Central memory CD8-positive, alpha-beta T cell (primary cell): ENCODE measurements around the gene NOTO.

Source experiments
- ATAC-seq: fragments of 150-1000 bp; cut with Tn5 transposase; replicated peaks from 2 replicates; pipeline ENCODE4 v1.10.0; 2022; ENCODE audit warnings: mild to moderate bottlenecking, moderate FRiP score, moderate number of reproducible peaks; ENCODE audit not compliant: poor library complexity, severe bottlenecking; ENCODE audit errors: extremely low read depth
- DNase-seq, 2 donors: peaks; one replicate each; pipeline ENCODE4 v3.0.0; 2021; ENCODE audit warnings: low spot score in 2 of 2
- H3K27ac Mint-ChIP-seq: one replicate; pipeline ENCODE4 v1.8.0; 2022; ENCODE audit warnings: low read depth, mild to moderate bottlenecking, moderate library complexity, mixed read lengths
- H3K27me3 Mint-ChIP-seq: one replicate; pipeline ENCODE4 v1.8.0; 2022; ENCODE audit warnings: mixed read lengths
- H3K36me3 Mint-ChIP-seq: one replicate; pipeline ENCODE4 v1.8.0; 2022; ENCODE audit warnings: mild to moderate bottlenecking, moderate library complexity, mixed read lengths; ENCODE audit not compliant: insufficient read depth
- H3K4me1 Mint-ChIP-seq: one replicate; pipeline ENCODE4 v1.8.0; 2022; ENCODE audit warnings: mixed read lengths
- H3K4me3 Mint-ChIP-seq: one replicate; pipeline ENCODE4 v1.8.0; 2022; ENCODE audit warnings: mild to moderate bottlenecking, moderate library complexity, mixed read lengths
- H3K9me3 Mint-ChIP-seq: one replicate; pipeline ENCODE4 v1.8.0; 2022; ENCODE audit warnings: mixed read lengths

Gene NOTO

DNA sequence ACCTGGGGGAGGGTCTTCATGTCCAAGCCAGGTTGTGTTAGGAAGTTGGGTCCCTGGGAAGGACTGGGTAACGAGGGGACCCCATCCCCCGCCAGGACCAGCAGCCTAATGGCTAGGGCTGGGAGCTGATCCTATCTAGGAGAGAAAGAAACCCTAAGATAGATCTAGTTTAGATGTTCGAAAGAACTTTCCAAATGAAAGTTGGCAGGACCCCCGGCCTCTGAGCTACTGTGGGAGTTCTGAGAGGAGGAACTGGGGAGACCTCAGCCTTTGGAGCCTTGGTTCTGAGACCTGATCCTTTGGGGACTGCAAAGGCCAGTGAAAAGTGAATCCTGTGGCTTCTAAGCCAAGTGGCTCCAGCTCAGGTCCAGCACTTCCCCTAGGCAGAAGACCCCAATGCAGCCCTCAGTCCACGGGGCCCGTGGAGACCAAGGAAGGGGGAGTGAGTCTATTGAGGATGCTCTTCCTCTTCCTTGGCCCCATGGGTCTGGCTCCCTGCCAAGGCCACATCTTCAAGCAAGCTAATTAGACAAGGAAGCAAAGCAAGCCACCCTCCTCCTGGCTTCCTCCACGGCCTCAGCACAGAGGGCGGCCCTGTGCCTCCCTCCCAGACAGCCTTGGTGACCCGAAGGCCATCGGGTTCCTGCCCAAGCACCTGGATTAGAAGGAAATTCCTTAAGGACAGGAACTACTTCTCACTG lies 55.2 kb downstream of the NOTO start:
- Mint-ChIP-seq H3K27me3 (no peaks in the 10 kb centered on the region), H3K9me3 (no peaks in the 10 kb centered on the region), H3K4me1 (no peaks in the 10 kb centered on the region), H3K36me3 (peaks cover 9% of the 10 kb centered on the region), H3K4me3 (no peak overlapping the region), H3K27ac (peak overlapping the region; percentile 65)
- ATAC-seq (no peak), DNase-seq (no peak)

DNA sequence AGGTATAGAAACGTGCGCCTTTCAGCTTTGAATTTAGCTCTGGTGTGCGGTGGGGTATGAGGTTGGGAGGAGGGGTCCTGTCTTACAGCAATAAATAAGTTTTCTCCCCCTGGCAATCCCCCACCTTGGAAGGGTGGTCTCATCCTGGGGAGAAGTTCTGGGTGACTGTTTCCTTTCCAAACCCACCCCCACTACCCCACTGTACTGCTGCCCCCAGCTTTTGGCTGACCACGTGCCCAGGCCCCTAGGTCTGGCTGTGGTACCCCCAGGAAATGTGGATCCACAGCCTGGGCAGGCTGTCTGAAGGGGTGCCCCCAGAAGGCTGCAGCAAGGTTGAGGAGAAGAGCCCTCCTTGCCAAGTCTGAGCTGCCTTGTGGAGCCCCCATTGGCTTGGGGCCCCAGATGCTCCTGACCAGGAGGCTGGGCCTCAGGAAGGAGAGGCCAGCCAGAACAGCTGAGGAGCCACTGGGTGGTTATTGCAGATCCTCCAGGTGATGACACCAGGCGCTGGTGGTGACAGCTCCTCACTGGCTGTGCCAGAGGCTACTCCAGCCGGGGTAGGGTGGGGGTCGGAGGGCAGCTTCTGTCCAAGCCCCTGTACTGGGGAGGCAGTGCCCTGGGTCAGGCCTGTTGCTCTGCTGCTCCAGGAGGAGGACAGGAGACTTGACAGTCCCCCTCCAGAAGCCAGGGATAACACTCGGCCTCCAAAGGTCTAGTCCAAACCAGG lies 56.0 kb downstream of the NOTO start:
- H3K27me3 Mint-ChIP-seq = no peaks in the 10 kb centered on the region
- H3K4me1 Mint-ChIP-seq = no peaks in the 10 kb centered on the region
- no peak for ATAC-seq
- peaks cover 4% of the 10 kb centered on the region for H3K36me3 Mint-ChIP-seq
- no peaks in the 10 kb centered on the region for H3K9me3 Mint-ChIP-seq
- no peak overlapping the region for H3K4me3 Mint-ChIP-seq
- no peak for DNase-seq
- H3K27ac Mint-ChIP-seq = peak overlapping the region; percentile 65

DNA sequence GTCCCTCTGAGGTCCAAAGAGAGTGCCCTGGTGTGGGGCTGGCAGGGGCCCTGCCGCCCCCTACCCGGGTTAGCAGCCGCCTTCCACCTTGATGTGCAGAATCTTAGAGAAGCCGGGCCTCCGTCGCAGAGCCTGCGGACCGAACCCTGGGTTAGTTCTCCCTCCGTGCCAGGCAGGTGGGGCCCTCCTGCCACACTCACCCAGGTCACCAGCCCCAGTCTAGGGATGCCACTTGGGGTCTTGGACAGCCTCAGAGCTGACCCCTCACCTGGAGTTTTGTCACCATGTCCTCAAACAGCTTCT lies 56.5 kb downstream of the NOTO start:
- Mint-ChIP-seq H3K27me3 (no peaks in the 10 kb centered on the region), H3K4me3 (no peak overlapping the region), H3K9me3 (no peaks in the 10 kb centered on the region), H3K36me3 (peaks cover 5% of the 10 kb centered on the region), H3K27ac (no peak overlapping the region), H3K4me1 (no peaks in the 10 kb centered on the region)
- ATAC-seq (no peak), DNase-seq (no peak)

DNA sequence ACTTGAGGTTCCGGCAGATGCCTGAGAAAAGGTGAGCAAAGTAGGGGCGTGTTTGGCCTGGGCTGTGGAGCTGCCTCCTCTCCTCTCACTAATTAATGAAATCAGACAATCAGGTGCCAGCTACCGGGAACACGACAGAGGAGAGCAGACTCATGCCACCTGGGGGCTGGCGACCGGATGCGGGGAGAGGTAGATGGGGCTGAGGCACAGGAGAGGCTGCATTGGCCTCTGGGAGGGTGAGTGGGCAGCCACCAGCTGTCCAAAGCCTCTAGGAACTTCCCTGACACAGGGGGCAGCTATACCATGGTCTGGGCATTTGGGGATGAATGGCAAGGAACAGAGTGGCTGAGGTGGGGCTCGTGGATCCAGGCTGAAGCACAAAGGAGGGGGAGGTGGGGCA lies 56.9 kb downstream of the NOTO start:
- Mint-ChIP-seq H3K27me3 (no peaks in the 10 kb centered on the region), H3K4me1 (no peaks in the 10 kb centered on the region), H3K27ac (no peak overlapping the region)

DNA sequence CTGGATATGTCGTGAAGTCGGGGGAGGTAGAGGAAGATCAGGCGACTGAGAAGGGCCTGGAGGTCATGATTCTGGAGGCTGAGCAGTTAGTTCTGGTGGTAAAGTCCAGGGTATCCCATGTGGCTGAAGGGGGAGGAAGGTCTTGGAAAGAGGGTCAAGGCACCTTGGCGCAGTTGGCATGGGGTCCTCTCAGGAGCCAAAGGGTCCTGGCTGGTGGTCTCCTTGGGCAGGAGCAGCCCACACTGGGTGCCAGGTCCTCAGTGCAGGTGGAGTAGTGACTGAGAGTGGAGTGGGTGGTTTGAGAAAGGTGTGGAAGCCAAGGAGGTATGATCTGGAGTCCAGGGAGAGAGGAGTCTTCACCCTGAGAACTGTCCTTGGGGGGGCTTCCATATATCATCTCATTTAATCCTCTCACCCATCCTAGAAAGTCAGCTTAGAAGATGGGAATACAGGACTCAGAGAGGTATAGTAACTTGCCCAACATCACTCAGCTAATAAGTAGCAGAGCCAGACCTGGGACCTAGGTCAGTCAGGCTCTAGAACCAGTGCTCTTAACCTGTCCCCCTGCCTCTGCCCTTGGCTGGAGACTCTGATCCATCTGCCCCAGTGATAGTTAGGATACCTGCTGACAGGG lies 57.4 kb downstream of the NOTO start:
- ATAC-seq (no peak), DNase-seq (no peak)
- Mint-ChIP-seq H3K27me3 (no peaks in the 10 kb centered on the region), H3K36me3 (peaks cover 7% of the 10 kb centered on the region), H3K4me3 (no peak overlapping the region), H3K27ac (no peak overlapping the region), H3K9me3 (no peaks in the 10 kb centered on the region), H3K4me1 (no peaks in the 10 kb centered on the region)

More for the DNA sequence above, 56.9 kb downstream of the NOTO start:
- ATAC-seq (no peak), DNase-seq (no peak)
- no peak overlapping the region for H3K4me3 Mint-ChIP-seq
- peaks cover 5% of the 10 kb centered on the region for H3K36me3 Mint-ChIP-seq
- H3K9me3 Mint-ChIP-seq = no peaks in the 10 kb centered on the region

DNA sequence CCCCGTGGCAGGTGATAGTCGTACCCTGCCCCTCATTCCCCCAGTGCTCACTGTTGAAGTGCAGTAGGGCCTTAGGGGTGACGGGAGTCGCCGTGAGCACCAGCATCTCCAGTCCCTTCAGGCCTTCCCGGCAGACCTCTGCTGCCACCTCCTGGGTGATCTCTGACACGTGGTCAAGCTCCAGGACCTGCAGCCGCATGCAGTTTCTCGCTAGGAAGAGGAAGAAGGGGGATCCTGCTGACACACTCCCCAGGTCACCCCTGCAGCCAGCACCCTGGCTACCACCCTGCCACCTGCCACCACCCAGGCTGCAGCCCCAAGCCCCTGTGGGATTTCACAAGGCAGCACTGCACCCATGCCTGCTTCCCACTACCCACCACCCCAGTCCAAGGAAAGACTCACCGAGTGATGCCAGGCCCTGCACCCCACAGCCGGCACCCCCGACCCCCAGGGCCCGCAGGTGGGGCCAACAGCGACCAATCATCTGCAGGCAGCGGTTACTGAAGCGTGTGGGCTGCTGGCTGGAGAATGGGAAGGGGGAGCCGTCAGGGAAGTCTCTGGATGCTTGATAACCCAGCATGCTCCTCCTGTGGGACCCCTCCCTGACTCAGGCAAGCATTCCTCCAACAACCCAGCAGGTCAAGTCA lies 58.1 kb downstream of the NOTO start:
- no peaks in the 10 kb centered on the region for H3K27me3 Mint-ChIP-seq
- ATAC-seq (no peak), DNase-seq (no peak)
- no peaks in the 10 kb centered on the region for H3K9me3 Mint-ChIP-seq
- no peaks in the 10 kb centered on the region for H3K4me1 Mint-ChIP-seq
- H3K36me3 Mint-ChIP-seq = peaks cover 7% of the 10 kb centered on the region
- H3K4me3 Mint-ChIP-seq = no peak overlapping the region
- H3K27ac Mint-ChIP-seq = no peak overlapping the region
